Effector memory CD8-positive, alpha-beta T cell (primary cell): ENCODE results near the gene TMEM131.
"Not testable (repeated sequence)": the region's sequence is repeated elsewhere in the genome, so short reads cannot be mapped to it uniquely, and the experiment has no call there.

ENCODE experiments used
- ATAC-seq: fragments of 150-1000 bp; cut with Tn5 transposase; replicated peaks from 2 replicates; pipeline ENCODE4 v1.10.0; 2021; ENCODE audit warnings: mild to moderate bottlenecking, moderate library complexity
- DNase-seq, 3 experiments: peaks; one replicate each; pipeline ENCODE4 v3.0.0; 2021
- H3K27ac Mint-ChIP-seq, 2 donors: one replicate each; pipeline ENCODE4 v1.8.0; 2022; ENCODE audit warnings: mild to moderate bottlenecking in 2 of 2, mixed read lengths in 2 of 2, moderate library complexity in 2 of 2
- H3K27me3 Mint-ChIP-seq, 2 donors: one replicate each; pipeline ENCODE4 v1.8.0; 2022; ENCODE audit warnings: mixed read lengths in 2 of 2
- H3K36me3 Mint-ChIP-seq: one replicate; pipeline ENCODE4 v1.8.0; 2022; ENCODE audit warnings: mild to moderate bottlenecking, moderate library complexity, mixed read lengths; ENCODE audit not compliant: insufficient read depth
- H3K4me1 Mint-ChIP-seq, 2 donors: one replicate each; pipeline ENCODE4 v1.8.0; 2022; ENCODE audit warnings: low read depth in 2 of 2, mixed read lengths in 2 of 2
- H3K4me3 Mint-ChIP-seq, 2 donors: one replicate each; pipeline ENCODE4 v1.8.0; 2022; ENCODE audit warnings: mild to moderate bottlenecking in 2 of 2, mixed read lengths in 2 of 2, moderate library complexity in 2 of 2
- H3K9me3 Mint-ChIP-seq, 2 donors: one replicate each; pipeline ENCODE4 v1.8.0; 2022; ENCODE audit warnings: mixed read lengths in 2 of 2

The TMEM131 gene

GRCh38 chr2:97900806-97901205, 94.9 kb downstream of the TMEM131 start:
- no peaks in the 10 kb centered on the region for H3K9me3 Mint-ChIP-seq
- H3K27me3 Mint-ChIP-seq, result no peaks in the 10 kb centered on the region
- no peak overlapping the region for H3K4me3 Mint-ChIP-seq
- H3K4me1 Mint-ChIP-seq, result peaks cover 4 to 29% of the 10 kb centered on the region in 2 donors
- H3K27ac Mint-ChIP-seq, result peak overlapping the region in 1 of 2 donors; percentile 6
- ATAC-seq, result no peak
- DNase-seq, result no peak
- H3K36me3 Mint-ChIP-seq, result no peaks in the 10 kb centered on the region

- not testable (repeated sequence) for DNase-seq, H3K36me3 Mint-ChIP-seq, H3K4me3 Mint-ChIP-seq, H3K27me3 Mint-ChIP-seq, H3K9me3 Mint-ChIP-seq, H3K27ac Mint-ChIP-seq, ATAC-seq
- peaks cover 3 to 14% of the 10 kb centered on the region in 2 donors for H3K4me1 Mint-ChIP-seq
Observed at GRCh38 chr2:97893042-97893441, 102.7 kb downstream of the TMEM131 start.

- no peaks in the 10 kb centered on the region for H3K27me3 Mint-ChIP-seq
- no peaks in the 10 kb centered on the region for H3K9me3 Mint-ChIP-seq
- H3K4me3 Mint-ChIP-seq, result no peak overlapping the region
- H3K36me3 Mint-ChIP-seq, result peaks cover 12% of the 10 kb centered on the region
- peaks cover 3 to 14% of the 10 kb centered on the region in 2 donors for H3K4me1 Mint-ChIP-seq
- DNase-seq (no peak), ATAC-seq (no peak)
- H3K27ac Mint-ChIP-seq, result no peak overlapping the region
Observed at GRCh38 chr2:97891611-97892010, 104.1 kb downstream of the TMEM131 start.

- Mint-ChIP-seq H3K9me3 (peaks cover 3 to 10% of the 10 kb centered on the region in 2 donors), H3K27me3 (no peaks in the 10 kb centered on the region), H3K4me3 (no peak overlapping the region), H3K4me1 (peaks cover 4 to 8% of the 10 kb centered on the region in 2 donors), H3K36me3 (peaks cover 20% of the 10 kb centered on the region), H3K27ac (no peak overlapping the region)
- DNase-seq, result no peak
- no peak for ATAC-seq
Observed at GRCh38 chr2:97889156-97889555, 106.6 kb downstream of the TMEM131 start.

GRCh38 chr2:97885841-97886240, 109.9 kb downstream of the TMEM131 start:
- Mint-ChIP-seq H3K9me3 (peaks cover 3 to 10% of the 10 kb centered on the region in 2 donors), H3K4me3 (no peak overlapping the region), H3K27me3 (no peaks in the 10 kb centered on the region), H3K27ac (no peak overlapping the region), H3K36me3 (peaks cover 20% of the 10 kb centered on the region), H3K4me1 (peaks cover 6 to 8% of the 10 kb centered on the region in 2 donors)
- no peak for ATAC-seq
- no peak for DNase-seq

- no peak overlapping the region for H3K27ac Mint-ChIP-seq
- H3K36me3 Mint-ChIP-seq, result no peaks in the 10 kb centered on the region
- H3K9me3 Mint-ChIP-seq, result no peaks in the 10 kb centered on the region
- peaks cover 18 to 31% of the 10 kb centered on the region in 2 donors for H3K4me1 Mint-ChIP-seq
- ATAC-seq (no peak), DNase-seq (no peak)
- no peak overlapping the region for H3K4me3 Mint-ChIP-seq
- H3K27me3 Mint-ChIP-seq, result no peaks in the 10 kb centered on the region
Observed at GRCh38 chr2:97880334-97880733, 115.4 kb downstream of the TMEM131 start.

GRCh38 chr2:97878865-97879264, 116.9 kb downstream of the TMEM131 start:
- Mint-ChIP-seq H3K27ac (no peak overlapping the region), H3K27me3 (no peaks in the 10 kb centered on the region), H3K4me3 (no peak overlapping the region), H3K4me1 (peaks cover 20 to 44% of the 10 kb centered on the region in 2 donors), H3K9me3 (no peaks in the 10 kb centered on the region), H3K36me3 (no peaks in the 10 kb centered on the region)
- DNase-seq (no peak), ATAC-seq (no peak)

- not testable (repeated sequence) for H3K27ac Mint-ChIP-seq, H3K36me3 Mint-ChIP-seq, DNase-seq, H3K4me3 Mint-ChIP-seq, H3K27me3 Mint-ChIP-seq, H3K9me3 Mint-ChIP-seq, ATAC-seq
- peaks cover 22 to 46% of the 10 kb centered on the region in 2 donors for H3K4me1 Mint-ChIP-seq
Observed at GRCh38 chr2:97878317-97878716, 117.4 kb downstream of the TMEM131 start.

GRCh38 chr2:97871096-97871780, 124.5 kb downstream of the TMEM131 start:
- H3K27ac Mint-ChIP-seq, result no peak overlapping the region
- no peak overlapping the region for H3K4me3 Mint-ChIP-seq
- H3K36me3 Mint-ChIP-seq, result no peaks in the 10 kb centered on the region
- no peak for DNase-seq
- peaks cover 30 to 46% of the 10 kb centered on the region in 2 donors for H3K4me1 Mint-ChIP-seq
- H3K9me3 Mint-ChIP-seq, result no peaks in the 10 kb centered on the region
- no peaks in the 10 kb centered on the region for H3K27me3 Mint-ChIP-seq
- ATAC-seq, result no peak

GRCh38 chr2:97870396-97870843, 125.3 kb downstream of the TMEM131 start:
- no peaks in the 10 kb centered on the region for H3K36me3 Mint-ChIP-seq
- DNase-seq (peak; percentile 12 to 43 (median 26)), ATAC-seq (peak; percentile 98)
- no peaks in the 10 kb centered on the region for H3K9me3 Mint-ChIP-seq
- peak overlapping the region in 1 of 2 donors; percentile 71 for H3K27ac Mint-ChIP-seq
- peak overlapping the region in 1 of 2 donors; percentile 33 for H3K4me3 Mint-ChIP-seq
- H3K27me3 Mint-ChIP-seq, result no peaks in the 10 kb centered on the region
- H3K4me1 Mint-ChIP-seq, result peaks cover 27 to 40% of the 10 kb centered on the region in 2 donors

GRCh38 chr2:97869722-97870346, 125.9 kb downstream of the TMEM131 start:
- Mint-ChIP-seq H3K9me3 (no peaks in the 10 kb centered on the region), H3K27ac (no peak overlapping the region), H3K36me3 (no peaks in the 10 kb centered on the region), H3K27me3 (no peaks in the 10 kb centered on the region), H3K4me1 (peaks cover 25 to 36% of the 10 kb centered on the region in 2 donors), H3K4me3 (no peak overlapping the region)
- no peak for DNase-seq
- no peak for ATAC-seq

GRCh38 chr2:97868986-97869721, 126.6 kb downstream of the TMEM131 start:
- Mint-ChIP-seq H3K4me1 (peaks cover 27 to 31% of the 10 kb centered on the region in 2 donors), H3K27ac (no peak overlapping the region), H3K4me3 (no peak overlapping the region), H3K27me3 (no peaks in the 10 kb centered on the region), H3K36me3 (no peaks in the 10 kb centered on the region), H3K9me3 (no peaks in the 10 kb centered on the region)
- ATAC-seq (no peak), DNase-seq (no peak)

GRCh38 chr2:97863829-97864228, 131.9 kb downstream of the TMEM131 start:
- ATAC-seq, result no peak
- Mint-ChIP-seq H3K4me3 (no peak overlapping the region), H3K9me3 (no peaks in the 10 kb centered on the region), H3K27ac (no peak overlapping the region), H3K4me1 (peaks cover 5 to 12% of the 10 kb centered on the region in 2 donors), H3K36me3 (peaks cover 4% of the 10 kb centered on the region), H3K27me3 (no peaks in the 10 kb centered on the region)
- DNase-seq, result no peak
